H1 (cell line): ENCODE measurements around the gene CACNG4. TPM values are rescaled to one million over a fixed set of nuclear protein-coding genes. Genes with fewer than 3 reads are reported as not detected.

Experiments used
- CTCF ChIA-PET: fragments of 300-600 bp; sonication (Branson Sonifier 250); formaldehyde crosslinking; loops from one replicate; lab custom pipeline; 2021; ENCODE audit not compliant: partially characterized antibody; lab: Charles Lee
- POLR2A ChIA-PET: fragments of 300-600 bp; sonication (Branson Sonifier 250); formaldehyde crosslinking; loops from one replicate; lab custom pipeline; 2021; ENCODE audit warnings: inconsistent platforms; ENCODE audit not compliant: partially characterized antibody; lab: Charles Lee
- DNase-seq, 2 experiments: peaks; one replicate each; pipeline versions ENCODE4 v3.0.0 to v3.0.0-alpha.2; 2010 to 2022; ENCODE audit warnings: low spot score in 2 of 2, low read depth in 1 of 2, mixed read lengths in 1 of 2
- FAIRE-seq: peaks from 2 replicates; lab custom pipeline; 2011; peaks lifted over from hg19 to GRCh38; lab: Jason Lieb, UNC
- H2AFZ ChIP-seq: 2 replicates; pipeline ENCODE4 v1.8.1; 2012; ENCODE audit warnings: low read length, inconsistent platforms
- H2AK5ac ChIP-seq: 2 replicates; pipeline ENCODE4 v1.6.1; 2013; ENCODE audit warnings: low read depth, low read length
- H2BK120ac ChIP-seq: replicated peaks from 2 replicates; pipeline ENCODE3; 2013; ENCODE audit warnings: low read depth, low read length, inconsistent platforms
- H2BK12ac ChIP-seq: 2 replicates; pipeline ENCODE4 v1.6.1; 2013; ENCODE audit warnings: low read depth, low read length
- H2BK15ac ChIP-seq: 2 replicates; pipeline ENCODE4 v1.6.1; 2013; ENCODE audit warnings: low read length
- H2BK20ac ChIP-seq: 2 replicates; pipeline ENCODE4 v1.6.1; 2013; ENCODE audit warnings: low read length
- H2BK5ac ChIP-seq: 2 replicates; pipeline ENCODE4 v1.6.1; 2013; ENCODE audit warnings: low read depth, low read length
- H3K14ac ChIP-seq: 2 replicates; pipeline ENCODE4 v1.6.1; 2013; ENCODE audit warnings: inconsistent platforms; ENCODE audit not compliant: insufficient read length
- H3K18ac ChIP-seq: 2 replicates; pipeline ENCODE4 v1.6.1; 2013; ENCODE audit warnings: low read length; ENCODE audit errors: extremely low read depth
- H3K23ac ChIP-seq: 2 replicates; pipeline ENCODE4 v1.6.1; 2013; ENCODE audit warnings: inconsistent platforms; ENCODE audit not compliant: insufficient read length
- H3K23me2 ChIP-seq: 2 replicates; pipeline ENCODE4 v1.6.1; 2013; ENCODE audit warnings: low read depth, low read length
- H3K27ac ChIP-seq: 2 replicates; pipeline ENCODE4 v1.6.1; 2011; ENCODE audit warnings: low read depth, low read length, inconsistent platforms
- H3K27me3 ChIP-seq, 4 experiments: replicated peaks in 1 of 4; 1 replicate in 1 of 4; 2 replicates in 3 of 4; pipeline versions ENCODE4 v1.6.1 to v1.8.1; 2011 to 2013; ENCODE audit warnings: low read length in 3 of 4, mild to moderate bottlenecking in 3 of 4, inconsistent platforms in 2 of 4, mixed read lengths in 2 of 4, moderate library complexity in 1 of 4; ENCODE audit not compliant: control insufficient read depth in 3 of 4, insufficient read depth in 3 of 4; ENCODE audit errors: extremely low read depth in 1 of 4
- H3K36me3 ChIP-seq, 4 experiments: 2 replicates each; pipeline versions ENCODE4 v1.6.1 to v1.8.1; 2011 to 2013; ENCODE audit warnings: mild to moderate bottlenecking in 4 of 4, low read length in 3 of 4, moderate library complexity in 2 of 4, control low read depth in 1 of 4, inconsistent platforms in 1 of 4; ENCODE audit not compliant: insufficient read depth in 4 of 4, control insufficient read depth in 2 of 4
- H3K4ac ChIP-seq: replicated peaks from 2 replicates; pipeline ENCODE3; 2013; ENCODE audit warnings: low read length, low read depth, mixed read lengths, inconsistent platforms; ENCODE audit not compliant: insufficient read length
- H3K4me1 ChIP-seq, 4 experiments: replicated peaks in 1 of 4; 1 replicate in 1 of 4; 2 replicates in 3 of 4; pipeline versions ENCODE4 v1.6.1 to v1.8.1; 2011 to 2013; ENCODE audit warnings: low read length in 3 of 4, inconsistent platforms in 2 of 4, mixed read lengths in 1 of 4; ENCODE audit not compliant: insufficient read depth in 4 of 4, control insufficient read depth in 3 of 4
- H3K4me2 ChIP-seq, 2 experiments: 2 replicates each; pipeline versions ENCODE4 v1.6.1 to v1.8.1; 2011 to 2013; ENCODE audit warnings: low read depth in 2 of 2, low read length in 2 of 2, control low read depth in 1 of 2, inconsistent platforms in 1 of 2, mild to moderate bottlenecking in 1 of 2; ENCODE audit not compliant: insufficient read depth in 1 of 2
- H3K4me3 ChIP-seq, 4 experiments: fragments of 200-600, 300-600 bp in 1 of 4; sonication (generic), shearing (Covaris generic), sonication (Bioruptor Twin) in 1 of 4; 2 replicates each; pipeline versions ENCODE4 v1.5.1 to v1.8.1; 2011 to 2016; ENCODE audit warnings: low read length in 4 of 4, low read depth in 3 of 4, control low read depth in 2 of 4, inconsistent platforms in 2 of 4, mild to moderate bottlenecking in 2 of 4, mixed read lengths in 1 of 4, moderate library complexity in 1 of 4; ENCODE audit not compliant: insufficient read depth in 2 of 4; ENCODE audit errors: extremely low read depth in 1 of 4
- H3K56ac ChIP-seq: replicated peaks from 2 replicates; pipeline ENCODE3; 2013; ENCODE audit warnings: low read depth, mild to moderate bottlenecking, mixed read lengths, low read length, inconsistent platforms; ENCODE audit not compliant: insufficient read length
- H3K79me1 ChIP-seq: 2 replicates; pipeline ENCODE4 v1.6.1; 2013; ENCODE audit warnings: low read depth, low read length, control low read depth
- H3K79me2 ChIP-seq, 2 experiments: 2 replicates each; pipeline versions ENCODE4 v1.6.1 to v1.8.1; 2012 to 2013; ENCODE audit warnings: low read length in 2 of 2, mild to moderate bottlenecking in 2 of 2, inconsistent platforms in 1 of 2; ENCODE audit not compliant: insufficient read depth in 2 of 2, control insufficient read depth in 1 of 2
- H3K9ac ChIP-seq, 4 experiments: replicated peaks in 1 of 4; 1 replicate in 1 of 4; 2 replicates in 3 of 4; pipeline versions ENCODE4 v1.6.1 to v1.8.1; 2011 to 2013; ENCODE audit warnings: low read depth in 3 of 4, low read length in 3 of 4, control low read depth in 2 of 4, mild to moderate bottlenecking in 2 of 4, moderate library complexity in 2 of 4, inconsistent platforms in 1 of 4; ENCODE audit errors: extremely low read depth in 1 of 4
- H3K9me3 ChIP-seq, 2 experiments: 2 replicates each; pipeline versions ENCODE4 v1.6.1 to v1.8.1; 2012 to 2013; ENCODE audit warnings: mild to moderate bottlenecking in 2 of 2, moderate library complexity in 2 of 2, control low read depth in 1 of 2, inconsistent platforms in 1 of 2, low read depth in 1 of 2, low read length in 1 of 2, mixed read lengths in 1 of 2; ENCODE audit not compliant: insufficient read depth in 2 of 2
- H4K20me1 ChIP-seq, 2 experiments: replicated peaks in 1 of 2; 2 replicates each; pipeline versions ENCODE3 to v1.8.1; 2011 to 2013; ENCODE audit warnings: inconsistent platforms in 2 of 2, low read length in 2 of 2, mild to moderate bottlenecking in 1 of 2; ENCODE audit not compliant: insufficient read depth in 2 of 2, control insufficient read depth in 1 of 2
- H4K5ac ChIP-seq: 2 replicates; pipeline ENCODE4 v1.6.1; 2013; ENCODE audit warnings: low read length, low read depth, mixed read lengths, inconsistent platforms; ENCODE audit not compliant: insufficient read length
- H4K8ac ChIP-seq: 2 replicates; pipeline ENCODE4 v1.8.0; 2013; ENCODE audit warnings: mild to moderate bottlenecking, moderate library complexity, low read length, inconsistent platforms; ENCODE audit not compliant: insufficient read depth; ENCODE audit errors: extremely low read depth
- H4K91ac ChIP-seq: replicated peaks from 2 replicates; pipeline ENCODE3; 2013; ENCODE audit warnings: low read length, mixed read lengths, inconsistent platforms; ENCODE audit not compliant: insufficient read length
- CHD1 ChIP-seq: IDR thresholded peaks from 2 replicates; pipeline ENCODE4 v1.6.1; 2012; ENCODE audit warnings: low read depth, low read length, improper control_type of control experiment
- CHD2 ChIP-seq: IDR thresholded peaks from 2 replicates; pipeline ENCODE4 v1.6.1; 2012; ENCODE audit warnings: low read length, improper control_type of control experiment
- EGR1 ChIP-seq: IDR thresholded peaks from 2 replicates; pipeline ENCODE4 v1.6.1; 2011; ENCODE audit warnings: low read depth, low read length, borderline replicate concordance
- SAP30 ChIP-seq: fragments of 300-600 bp; sonication (generic); IDR thresholded peaks from 2 replicates; pipeline ENCODE4 v1.7.1; 2012; ENCODE audit warnings: low read length, moderate library complexity, mild to moderate bottlenecking, inconsistent platforms; ENCODE audit not compliant: insufficient read depth, insufficient replicate concordance
- WGBS, 2 experiments: shearing (Covaris generic) in 1 of 2; methylation state at CpG; one replicate each; pipeline versions ENCODE4 v1.1.6 to v1.1.7; 2013 to 2015; ENCODE audit warnings: low lambda C conversion rate in 2 of 2, mixed read lengths in 2 of 2, inconsistent platforms in 1 of 2, low coverage in 1 of 2, missing lambda C conversion rate in 1 of 2; ENCODE audit not compliant: insufficient replicate concordance in 2 of 2, insufficient coverage in 1 of 2, insufficient read length in 1 of 2; ENCODE audit errors: extremely low coverage in 1 of 2, missing lambda C conversion rate in 1 of 2; 5-methylcytosine and 5-hydroxymethylcytosine counted together
- polyA plus RNA-seq, 7 experiments: library from polyadenylated mRNA; depleted of rRNA in 3 of 7; stranded (reverse) in 5 of 7; unstranded in 2 of 7; fragments of >200 nt in 5 of 7; fragments of 200-250 nt in 2 of 7; gene quantifications; 1 replicate in 5 of 7; 2 replicates in 1 of 7; 4 replicates in 1 of 7; pipeline versions ENCODE4 v1.2.1 to v1.2.3, GENCODE V29; 2011 to 2013; ENCODE audit warnings: missing spikeins in 2 of 7, mixed read lengths in 2 of 7
- total RNA-seq: library from RNA; stranded (reverse); fragmentation: NEBNext Ultra II Directional; extraction: Animal tissue kit (Norgen Biotek cat#: 25700); gene quantifications from 2 replicates; pipeline ENCODE4 v1.2.1, GENCODE V29; 2021

Gene CACNG4
- total and polyA plus RNA-seq, 2 of the 8 experiments (the other 6 are each of a cell fraction or from before 2014, with no cell fraction given): 3.6 to 5.6 TPM

- H3K9me3 ChIP-seq: no peaks in the 10 kb centered on the region
- H3K4ac ChIP-seq: no peak overlapping the region
- H4K20me1 ChIP-seq: peaks cover 2 to 6% of the 10 kb centered on the region in 2 experiments
- no peaks in the 10 kb centered on the region; the same call in 1 of the 2 replicates for H3K79me1 ChIP-seq
- peak overlapping the region; percentile 71 to 94 for H3K4me2 ChIP-seq
- no peak overlapping the region for H3K9ac ChIP-seq
- no peak overlapping the region for H3K23ac ChIP-seq
- H3K56ac ChIP-seq: no peak overlapping the region
- H3K27me3 ChIP-seq: peaks cover 6 to 53% (median 42%) of the 10 kb centered on the region in 4 experiments
- no peak for DNase-seq
- H3K4me1 ChIP-seq: peaks cover 4 to 15% (median 6%) of the 10 kb centered on the region in 4 experiments; a peak in 6 of 7 replicates
- no peak overlapping the region for H2BK15ac ChIP-seq
- H4K91ac ChIP-seq: no peak overlapping the region
- no peak overlapping the region for H3K27ac ChIP-seq
- H2BK120ac ChIP-seq: no peak overlapping the region
- peaks cover 17% of the 10 kb centered on the region for H3K23me2 ChIP-seq
- no peak overlapping the region for H2AK5ac ChIP-seq
- no peak overlapping the region for H2BK12ac ChIP-seq
- ChIA-PET POLR2A (interaction anchor here (0.6 to 1.4 kb wide), 3 partner anchors 9 to 14 kb away, joined by 3 to 6 read pairs (median 5); no protein-coding TSS in a partner anchor), CTCF (interaction anchor here (0.8 kb wide), 1 partner anchor 11 kb away, joined by 3 read pairs; no protein-coding TSS in a partner anchor)
- H4K8ac ChIP-seq: no peak overlapping the region
- no peak for FAIRE-seq
- H2BK20ac ChIP-seq: no peak overlapping the region
- peak overlapping the region; percentile 51; the same call in 1 of the 2 replicates for H2AFZ ChIP-seq
- TF ChIP-seq SAP30: no peak
- no peak for TF ChIP-seq CHD1
- no peak for TF ChIP-seq CHD2
- TF ChIP-seq EGR1: no peak
- H3K14ac ChIP-seq: no peak overlapping the region
- no peaks in the 10 kb centered on the region for H3K36me3 ChIP-seq
- WGBS, 2 experiments: 33% methylated on average over 8 of the region's 8 CpGs; no CpG with 5 or more reads in 1 of the 2 experiments
- no peak overlapping the region for H4K5ac ChIP-seq
- H2BK5ac ChIP-seq: no peak overlapping the region
- H3K4me3 ChIP-seq: peak overlapping the region in 3 of 4 experiments; percentile 43 to 59 (median 56); a peak in 5 of 8 replicates
- H3K79me2 ChIP-seq: no peaks in the 10 kb centered on the region
- no peak overlapping the region for H3K18ac ChIP-seq
Observed at GRCh38 chr17:66963521-66963908, 992 bp upstream of the CACNG4 start.
